ENCODE measurements around the gene BTBD17.

DNA sequence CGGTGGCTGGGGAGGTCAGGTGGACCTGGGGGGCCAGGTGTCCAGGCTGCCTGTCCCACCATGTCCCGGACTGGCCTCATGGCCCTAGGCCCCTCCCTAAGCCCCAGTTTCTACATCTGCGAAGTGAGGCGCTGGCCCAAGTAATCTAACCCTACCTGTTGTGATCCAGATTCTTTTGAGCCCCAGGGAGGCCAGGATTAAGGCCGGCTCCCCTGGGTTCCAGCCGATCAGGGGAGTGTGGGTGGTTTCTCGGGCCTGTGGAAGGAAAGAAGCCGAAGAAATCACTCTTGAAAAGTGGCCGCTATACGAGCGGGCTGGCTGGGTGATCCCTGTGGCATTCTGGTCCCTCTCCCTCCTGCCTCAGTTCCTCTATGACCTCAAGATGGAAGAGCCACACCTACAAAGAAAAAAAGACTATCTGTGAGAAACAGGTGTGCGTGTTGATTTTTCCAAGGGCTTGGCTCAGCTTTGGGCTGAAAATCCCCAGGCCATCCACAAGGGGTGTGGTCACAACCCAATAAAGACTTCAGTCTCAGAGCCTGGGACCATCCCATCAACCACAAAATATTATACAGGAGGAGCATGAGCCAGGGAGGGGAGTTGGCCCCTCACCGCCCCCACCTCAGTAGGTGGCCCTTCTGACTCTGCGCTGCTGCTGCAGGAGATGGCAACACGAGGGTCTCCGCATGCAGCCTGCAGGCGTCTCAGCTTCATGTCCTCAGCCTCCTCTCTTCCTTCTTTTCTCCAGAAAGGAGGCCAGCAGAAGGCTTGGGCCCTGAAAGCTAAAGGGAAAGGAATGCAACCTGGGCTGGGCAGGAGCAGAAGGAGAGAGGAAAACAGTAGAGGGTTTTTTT lies 25.9 kb upstream of the BTBD17 start:
- no peak for TF ChIP-seq EZH2 (IDR thresholded peaks at IDR 0.05; ENCODE audit: borderline replicate concordance)
- no peak for TF ChIP-seq EZH2phosphoT487 (IDR thresholded peaks at IDR 0.05; ENCODE audit: low read depth, severe bottlenecking, unreplicated experiment)
